Gastroesophageal sphincter (tissue), 3 donors: ENCODE data around the gene GNG2.

ENCODE experiments used
- CTCF ChIP-seq, 4 experiments: fragments of 200-600 bp in 2 of 4; fragments of 450-650 bp in 2 of 4; sonication (generic) in 1 of 4; IDR thresholded peaks; one replicate each; pipeline ENCODE4 v1.5.1; 2017 to 2019; ENCODE audit warnings: antibody characterized with exemption in 4 of 4, mild to moderate bottlenecking in 2 of 4, moderate library complexity in 2 of 4
- POLR2A ChIP-seq, 2 donors: fragments of 450-650 bp; IDR thresholded peaks; one replicate each; pipeline ENCODE4 v1.6.1; 2017; ENCODE audit warnings: antibody characterized with exemption in 2 of 2, mild to moderate bottlenecking in 2 of 2, moderate library complexity in 1 of 2
- POLR2AphosphoS5 ChIP-seq: sonication (generic); formaldehyde crosslinking; IDR thresholded peaks from one replicate; pipeline ENCODE4 v1.6.1; 2017; ENCODE audit warnings: antibody characterized with exemption

GRCh38 chr14:52008136-52008535 lies 147.7 kb downstream of the GNG2 start:
- TF ChIP-seq CTCF (IDR thresholded peaks at IDR 0.05) (no peak), POLR2AphosphoS5 (no peak), POLR2A (IDR thresholded peaks at IDR 0.05) (no peak)
